HEK293 (cell line): ENCODE results near the gene WASHC3.
A peak's percentile ranks its signal among the peaks of the same experiment; 100 is the strongest.

ENCODE experiments used
- CTCF ChIA-PET: fragments of 350-600 bp; formaldehyde crosslinking; extraction: SDS; loops from one replicate; lab custom pipeline; 2021; ENCODE audit warnings: antibody characterized with exemption; lab: Yijun Ruan, JAX
- POLR2A ChIA-PET: fragments of 300-600 bp; formaldehyde crosslinking; extraction: SDS; loops from one replicate; lab custom pipeline; 2020; ENCODE audit warnings: antibody characterized with exemption, inconsistent platforms; lab: Yijun Ruan, JAX
- H3K27ac ChIP-seq: fragments of 200-500 bp; sonication (Bioruptor generic); 2 replicates; pipeline ENCODE4 v1.5.1; 2014; ENCODE audit warnings: low read depth, low read length, control low read depth, inconsistent platforms; ENCODE audit errors: extremely low read depth
- H3K36me3 ChIP-seq, 2 experiments: fragments of 200-500 bp in 1 of 2; sonication (Bioruptor generic) in 1 of 2; 1 replicate in 1 of 2; 2 replicates in 1 of 2; pipeline ENCODE4 v1.5.1; 2014 to 2017; ENCODE audit warnings: inconsistent platforms in 2 of 2, low read length in 2 of 2; ENCODE audit not compliant: control insufficient read depth in 2 of 2, insufficient read depth in 1 of 2
- H3K4me1 ChIP-seq: fragments of 200-500 bp; sonication (Bioruptor generic); 2 replicates; pipeline ENCODE4 v1.5.1; 2014; ENCODE audit warnings: mild to moderate bottlenecking, low read length, inconsistent platforms; ENCODE audit not compliant: control insufficient read depth, insufficient read depth
- H3K4me3 ChIP-seq: 2 replicates; pipeline ENCODE4 v1.5.1; 2011; ENCODE audit warnings: low read depth, mild to moderate bottlenecking, control low read depth, low read length, moderate library complexity
- H3K9me3 ChIP-seq: fragments of 200-500 bp; sonication (Bioruptor generic); 2 replicates; pipeline ENCODE4 v1.5.1; 2014; ENCODE audit warnings: low read depth, low read length, inconsistent platforms; ENCODE audit not compliant: control insufficient read depth, insufficient read depth
- AEBP2 ChIP-seq: fragments of 450-650 bp; formaldehyde crosslinking; IDR thresholded peaks from 2 replicates; pipeline ENCODE4 v1.5.1; 2016; ENCODE audit warnings: missing biosample characterization, missing genetic modification characterization, borderline replicate concordance
- HIC1 ChIP-seq: fragments of 450-650 bp; formaldehyde crosslinking; IDR thresholded peaks from 2 replicates; pipeline ENCODE4 v1.5.1; 2016; ENCODE audit warnings: missing biosample characterization, missing genetic modification characterization
- KLF1 ChIP-seq: fragments of 450-650 bp; formaldehyde crosslinking; IDR thresholded peaks from 2 replicates; pipeline ENCODE4 v1.5.1; 2016; ENCODE audit warnings: missing biosample characterization, missing genetic modification characterization
- SALL2 ChIP-seq: fragments of 450-650 bp; formaldehyde crosslinking; IDR thresholded peaks from 2 replicates; pipeline ENCODE4 v1.5.0; 2017; ENCODE audit warnings: missing biosample characterization, mild to moderate bottlenecking, missing genetic modification characterization, borderline replicate concordance
- SP3 ChIP-seq: fragments of 450-650 bp; formaldehyde crosslinking; IDR thresholded peaks from 2 replicates; pipeline ENCODE4 v1.5.1; 2016; ENCODE audit warnings: missing biosample characterization, missing genetic modification characterization
- ZBTB1 ChIP-seq: fragments of 450-650 bp; formaldehyde crosslinking; IDR thresholded peaks from 2 replicates; pipeline ENCODE4 v1.5.1; 2016; ENCODE audit warnings: missing biosample characterization, missing genetic modification characterization
- ZBTB17 ChIP-seq: fragments of 450-650 bp; formaldehyde crosslinking; IDR thresholded peaks from 2 replicates; pipeline ENCODE4 v1.5.1; 2016; ENCODE audit warnings: missing biosample characterization, missing genetic modification characterization
- ZBTB21 ChIP-seq: fragments of 450-650 bp; formaldehyde crosslinking; IDR thresholded peaks from 2 replicates; pipeline ENCODE4 v1.5.1; 2017; ENCODE audit warnings: missing biosample characterization, missing genetic modification characterization
- ZBTB48 ChIP-seq: fragments of 450-650 bp; formaldehyde crosslinking; IDR thresholded peaks from 2 replicates; pipeline ENCODE4 v1.5.1; 2016; ENCODE audit warnings: missing biosample characterization, missing genetic modification characterization
- ZBTB6 ChIP-seq: fragments of 450-650 bp; formaldehyde crosslinking; IDR thresholded peaks from 2 replicates; pipeline ENCODE4 v1.5.1; 2017; ENCODE audit warnings: missing biosample characterization, missing genetic modification characterization
- ZFHX2 ChIP-seq: fragments of 450-650 bp; formaldehyde crosslinking; conservative IDR thresholded peaks from 2 replicates; pipeline ENCODE4 v1.5.1; 2016; ENCODE audit warnings: missing biosample characterization, missing genetic modification characterization
- ZNF132 ChIP-seq: fragments of 450-650 bp; formaldehyde crosslinking; IDR thresholded peaks from 2 replicates; pipeline ENCODE4 v1.5.1; 2017; ENCODE audit warnings: missing biosample characterization, missing genetic modification characterization, borderline replicate concordance
- ZNF146 ChIP-seq: fragments of 450-650 bp; formaldehyde crosslinking; IDR thresholded peaks from 2 replicates; pipeline ENCODE4 v1.5.1; 2016; ENCODE audit warnings: missing biosample characterization, missing genetic modification characterization
- ZNF19 ChIP-seq: fragments of 450-650 bp; formaldehyde crosslinking; IDR thresholded peaks from 2 replicates; pipeline ENCODE4; 2016; ENCODE audit warnings: missing biosample characterization, missing genetic modification characterization, low read depth
- ZNF221 ChIP-seq: fragments of 450-650 bp; formaldehyde crosslinking; IDR thresholded peaks from 2 replicates; pipeline ENCODE4 v1.5.1; 2017; ENCODE audit warnings: missing biosample characterization, missing genetic modification characterization, borderline replicate concordance
- ZNF223 ChIP-seq: fragments of 450-650 bp; formaldehyde crosslinking; IDR thresholded peaks from 2 replicates; pipeline ENCODE4 v1.5.1; 2016; ENCODE audit warnings: missing biosample characterization, missing genetic modification characterization
- ZNF311 ChIP-seq: fragments of 450-650 bp; formaldehyde crosslinking; IDR thresholded peaks from 2 replicates; pipeline ENCODE4 v1.5.1; 2017; ENCODE audit warnings: missing biosample characterization, missing genetic modification characterization, borderline replicate concordance
- ZNF391 ChIP-seq: fragments of 450-650 bp; formaldehyde crosslinking; IDR thresholded peaks from 2 replicates; pipeline ENCODE4 v1.5.1; 2016; ENCODE audit warnings: low read depth, missing biosample characterization, missing genetic modification characterization, borderline replicate concordance
- ZNF416 ChIP-seq: fragments of 450-650 bp; formaldehyde crosslinking; IDR thresholded peaks from 2 replicates; pipeline ENCODE4 v1.5.1; 2016; ENCODE audit warnings: missing biosample characterization, missing genetic modification characterization
- ZNF561 ChIP-seq: fragments of 450-650 bp; IDR thresholded peaks from 2 replicates; pipeline ENCODE4 v1.5.1; 2018; ENCODE audit warnings: missing biosample characterization, missing genetic modification characterization, borderline replicate concordance
- ZNF571 ChIP-seq: fragments of 450-650 bp; formaldehyde crosslinking; IDR thresholded peaks from 2 replicates; pipeline ENCODE4 v1.5.0; 2017; ENCODE audit warnings: missing biosample characterization, missing genetic modification characterization
- ZNF585B ChIP-seq: fragments of 450-650 bp; formaldehyde crosslinking; IDR thresholded peaks from 2 replicates; pipeline ENCODE4 v1.5.1; 2016; ENCODE audit warnings: missing biosample characterization, missing genetic modification characterization
- ZNF600 ChIP-seq: fragments of 450-650 bp; formaldehyde crosslinking; IDR thresholded peaks from 2 replicates; pipeline ENCODE4 v1.5.1; 2016; ENCODE audit warnings: missing biosample characterization, missing genetic modification characterization
- ZNF624 ChIP-seq: fragments of 450-650 bp; formaldehyde crosslinking; IDR thresholded peaks from 2 replicates; pipeline ENCODE4 v1.5.1; 2017; ENCODE audit warnings: missing biosample characterization, missing genetic modification characterization

WASHC3 gene

GRCh38 chr12:102061560-102062418 lies at the start of gene WASHC3 (continued):
- TF ChIP-seq SALL2 (tag by site-specific recombination): no peak

- H3K4me1 ChIP-seq: no peaks in the 10 kb centered on the region
- H3K4me3 ChIP-seq: no peak overlapping the region
- TF ChIP-seq ZNF571 (tag by site-specific recombination) (no peak), ZNF132 (tag by site-specific recombination) (no peak), ZBTB17 (no peak)
- TF ChIP-seq, all 188 proteins: peak for 0
- CTCF ChIA-PET: no interaction called here
- H3K36me3 ChIP-seq: peaks cover 30 to 84% of the 10 kb centered on the region in 2 experiments
- POLR2A ChIA-PET: interaction anchor here (1.4 kb wide), 1 partner anchor 9 kb away, joined by 3 read pairs; the partner anchor contains the start of genes NUP37 and PARPBP
- no peaks in the 10 kb centered on the region for H3K9me3 ChIP-seq
- H3K27ac ChIP-seq: no peak overlapping the region
These were observed 49.0 kb upstream of the WASHC3 start for GRCh38 chr12:102110782-102111181.

- TF ChIP-seq ZNF561 (tag by site-specific recombination) (no peak), ZNF416 (no peak), KLF1 (tag by site-specific recombination) (peak; percentile 96)
- TF ChIP-seq, all 188 proteins: peak for 1
- Histone ChIP-seq H3K36me3 (peaks cover 44 to 87% of the 10 kb centered on the region in 2 experiments), H3K4me3 (no peak overlapping the region), H3K9me3 (no peaks in the 10 kb centered on the region), H3K4me1 (no peaks in the 10 kb centered on the region), H3K27ac (no peak overlapping the region)
- ChIA-PET CTCF (interaction anchor here (2.0 kb wide), 1 partner anchor 12 kb away, joined by 7 read pairs; no protein-coding TSS in a partner anchor), POLR2A (no interaction called here)
These were observed 46.2 kb upstream of the WASHC3 start for GRCh38 chr12:102107970-102108369.

GRCh38 chr12:102106905-102107304 lies 45.1 kb upstream of the WASHC3 start:
- POLR2A ChIA-PET: no interaction called here
- H3K36me3 ChIP-seq: peaks cover 36 to 80% of the 10 kb centered on the region in 2 experiments
- no peaks in the 10 kb centered on the region for H3K9me3 ChIP-seq
- no peaks in the 10 kb centered on the region for H3K4me1 ChIP-seq
- CTCF ChIA-PET: interaction anchor here (0.6 to 2.0 kb wide), 3 partner anchors 11 to 634 kb away, joined by 3 to 7 read pairs (median 3); no protein-coding TSS in a partner anchor
- H3K27ac ChIP-seq: no peak overlapping the region
- TF ChIP-seq ZNF19 (tag by site-specific recombination): no peak
- TF ChIP-seq ZNF391 (tag by site-specific recombination): no peak
- TF ChIP-seq ZNF221 (tag by site-specific recombination): no peak
- TF ChIP-seq ZNF624: no peak
- TF ChIP-seq HIC1 (tag by site-specific recombination): no peak
- no peak for TF ChIP-seq ZBTB1 (tag by site-specific recombination)
- no peak for TF ChIP-seq ZNF311 (tag by site-specific recombination)
- TF ChIP-seq ZFHX2 (tag by site-specific recombination): no peak
- no peak for TF ChIP-seq ZBTB21 (tag by site-specific recombination)
- no peak for TF ChIP-seq ZNF600 (tag by site-specific recombination)
- no peak for TF ChIP-seq SP3 (tag by site-specific recombination)
- no peak for TF ChIP-seq ZNF585B (tag by site-specific recombination)
- TF ChIP-seq AEBP2: no peak
- no peak for TF ChIP-seq ZBTB48
- TF ChIP-seq ZBTB6: no peak
- TF ChIP-seq ZNF146 (tag by site-specific recombination): no peak
- TF ChIP-seq ZNF223 (tag by site-specific recombination): no peak
- no peak overlapping the region for H3K4me3 ChIP-seq
